Vagina (tissue), 2 donors: ENCODE measurements around the gene TCTN3. TPM values are rescaled to one million over a fixed set of nuclear protein-coding genes. Genes with fewer than 3 reads are reported as not detected.
"Not testable (repeated sequence)": the region's sequence is repeated elsewhere in the genome, so short reads cannot be mapped to it uniquely, and the experiment has no call there.

Experiments used
- DNase-seq, 2 donors: peaks; one replicate each; pipeline ENCODE4 v3.0.0-alpha.2; 2017; ENCODE audit errors: extremely low spot score in 2 of 2
- H3K27ac ChIP-seq: fragments of 200-600 bp; sonication (generic); one replicate; pipeline ENCODE4 v1.5.1; 2019
- H3K27me3 ChIP-seq: fragments of 200-600 bp; sonication (generic); one replicate; pipeline ENCODE4 v1.5.1; 2019
- H3K36me3 ChIP-seq, 2 donors: fragments of 200-600 bp; sonication (generic); one replicate each; pipeline ENCODE4 v1.5.1; 2017 to 2019
- H3K4me1 ChIP-seq: fragments of 200-600 bp; sonication (generic); one replicate; pipeline ENCODE4 v1.5.1; 2019
- H3K4me3 ChIP-seq, 2 donors: fragments of 200-600 bp; sonication (generic); 1 replicate in 1 of 2; 2 replicates in 1 of 2; pipeline ENCODE4 v1.5.1; 2016 to 2019
- H3K9me3 ChIP-seq: fragments of 200-600 bp; sonication (generic); one replicate; pipeline ENCODE4 v1.5.1; 2019
- POLR2A ChIP-seq, 2 donors: fragments of 450-650 bp; IDR thresholded peaks; one replicate each; pipeline ENCODE4 v1.6.1; 2017; ENCODE audit warnings: antibody characterized with exemption in 2 of 2, mild to moderate bottlenecking in 2 of 2, moderate library complexity in 2 of 2
- POLR2AphosphoS5 ChIP-seq, 2 donors: sonication (generic); formaldehyde crosslinking; IDR thresholded peaks; one replicate each; pipeline ENCODE4 v1.9.0; 2017; ENCODE audit warnings: antibody characterized with exemption in 2 of 2, mild to moderate bottlenecking in 2 of 2, low read depth in 1 of 2; ENCODE audit not compliant: insufficient read depth in 1 of 2
- intact Hi-C: fragments of 100-400 bp; cut with DNase I; formaldehyde crosslinking; loops from one replicate; pipeline ENCODE4 v1.15.1; 2023
- total RNA-seq: library from RNA; depleted of rRNA; stranded (reverse); fragments of >200 nt; gene quantifications from one replicate; pipeline ENCODE4 v1.2.3, GENCODE V29; 2016
- TF ChIP-seq, protein P1 (sequence below), 3 experiments: fragments of 450-650 bp in 2 of 3; fragments of 200-600 bp in 1 of 3; sonication (generic) in 1 of 3; IDR thresholded peaks; one replicate each; pipeline ENCODE4 v1.5.1; 2017 to 2019; ENCODE audit warnings: antibody characterized with exemption in 3 of 3, mild to moderate bottlenecking in 2 of 3, moderate library complexity in 2 of 3

Gene TCTN3
- total RNA-seq, 1 donor from 2014 or later, result 15.2 TPM

DNA sequence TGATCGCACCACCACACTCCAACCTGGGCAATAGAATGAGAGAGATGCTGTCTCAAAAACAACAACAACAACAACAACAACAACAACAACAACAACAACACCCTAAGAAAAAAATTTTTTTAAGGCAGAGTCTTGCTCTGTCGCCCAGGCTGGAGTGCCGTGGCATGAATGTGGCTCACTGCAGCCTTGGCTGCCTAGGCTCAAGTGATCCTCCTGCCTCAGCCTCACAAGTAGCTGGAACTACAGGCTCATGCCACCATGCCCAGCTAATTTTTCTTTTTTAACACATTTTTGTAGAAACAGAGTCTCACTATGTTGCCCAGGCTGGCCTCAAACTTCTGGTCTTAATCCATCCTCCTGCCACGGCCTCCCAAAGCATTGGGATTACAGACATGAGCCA lies 55.8 kb downstream of the TCTN3 start:
- intact Hi-C loops, result no loop called here
- DNase-seq, result no peak
- Histone ChIP-seq H3K27me3 (no peaks in the 10 kb centered on the region), H3K27ac (no peak overlapping the region), H3K36me3 (peaks cover 0 to 68% of the 10 kb centered on the region in 2 donors), H3K4me3 (no peak overlapping the region), H3K4me1 (no peaks in the 10 kb centered on the region), H3K9me3 (no peaks in the 10 kb centered on the region)
- no peak for TF ChIP-seq POLR2AphosphoS5 (IDR thresholded peaks at IDR 0.05; ENCODE audit: insufficient read depth in 1 of 2, low read depth in 1 of 2)

DNA sequence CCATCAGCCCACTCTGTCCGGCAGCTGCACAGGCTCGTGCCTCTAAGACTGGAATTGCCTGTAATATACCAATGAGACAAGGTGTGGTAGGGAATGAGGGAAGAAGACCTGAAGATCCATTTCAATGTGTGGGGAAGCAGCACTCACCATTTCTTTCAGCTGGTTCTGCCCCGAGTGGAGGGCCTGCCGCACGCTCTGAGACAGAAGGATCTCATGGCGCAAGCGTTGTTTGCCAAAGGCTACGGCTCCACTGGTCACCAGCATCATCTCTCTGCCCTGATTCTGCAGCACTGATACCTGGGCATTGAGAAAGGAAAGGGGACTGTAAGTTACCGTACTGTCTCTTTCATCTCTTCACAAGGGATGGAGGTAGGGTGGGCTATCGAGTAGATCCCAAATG lies 56.6 kb downstream of the TCTN3 start:
- no peak overlapping the region for H3K4me3 ChIP-seq
- H3K27ac ChIP-seq, result no peak overlapping the region
- no peaks in the 10 kb centered on the region for H3K27me3 ChIP-seq
- no peaks in the 10 kb centered on the region for H3K4me1 ChIP-seq
- intact Hi-C loops, result no loop called here
- peaks cover 0 to 68% of the 10 kb centered on the region in 2 donors for H3K36me3 ChIP-seq
- TF ChIP-seq, protein P1, sequence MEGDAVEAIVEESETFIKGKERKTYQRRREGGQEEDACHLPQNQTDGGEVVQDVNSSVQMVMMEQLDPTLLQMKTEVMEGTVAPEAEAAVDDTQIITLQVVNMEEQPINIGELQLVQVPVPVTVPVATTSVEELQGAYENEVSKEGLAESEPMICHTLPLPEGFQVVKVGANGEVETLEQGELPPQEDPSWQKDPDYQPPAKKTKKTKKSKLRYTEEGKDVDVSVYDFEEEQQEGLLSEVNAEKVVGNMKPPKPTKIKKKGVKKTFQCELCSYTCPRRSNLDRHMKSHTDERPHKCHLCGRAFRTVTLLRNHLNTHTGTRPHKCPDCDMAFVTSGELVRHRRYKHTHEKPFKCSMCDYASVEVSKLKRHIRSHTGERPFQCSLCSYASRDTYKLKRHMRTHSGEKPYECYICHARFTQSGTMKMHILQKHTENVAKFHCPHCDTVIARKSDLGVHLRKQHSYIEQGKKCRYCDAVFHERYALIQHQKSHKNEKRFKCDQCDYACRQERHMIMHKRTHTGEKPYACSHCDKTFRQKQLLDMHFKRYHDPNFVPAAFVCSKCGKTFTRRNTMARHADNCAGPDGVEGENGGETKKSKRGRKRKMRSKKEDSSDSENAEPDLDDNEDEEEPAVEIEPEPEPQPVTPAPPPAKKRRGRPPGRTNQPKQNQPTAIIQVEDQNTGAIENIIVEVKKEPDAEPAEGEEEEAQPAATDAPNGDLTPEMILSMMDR (IDR thresholded peaks at IDR 0.05), result no peak
- no peak for TF ChIP-seq POLR2AphosphoS5 (IDR thresholded peaks at IDR 0.05; ENCODE audit: insufficient read depth in 1 of 2, low read depth in 1 of 2)
- TF ChIP-seq POLR2A (IDR thresholded peaks at IDR 0.05), result no peak
- no peaks in the 10 kb centered on the region for H3K9me3 ChIP-seq
- no peak for DNase-seq

DNA sequence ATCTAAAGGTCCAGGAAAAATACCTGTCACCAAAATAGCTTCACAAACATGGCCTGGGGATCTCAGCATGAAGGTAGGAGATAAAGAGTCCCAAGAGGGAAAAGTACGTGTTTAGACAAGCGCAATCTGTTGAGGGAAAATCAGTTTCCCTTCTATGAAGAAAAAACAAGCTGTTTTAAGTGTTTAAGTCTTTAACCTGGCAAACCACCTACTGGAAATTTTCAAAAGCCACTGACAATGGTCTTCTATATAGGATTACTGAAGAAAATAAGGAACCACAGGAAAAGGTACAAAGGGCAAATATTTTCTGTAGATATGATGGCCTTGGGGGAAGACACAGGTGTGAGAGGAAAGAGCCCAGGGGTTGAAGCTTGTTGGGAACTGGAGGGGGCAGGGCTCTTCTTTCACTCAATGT lies 58.4 kb downstream of the TCTN3 start:
- Histone ChIP-seq H3K4me1 (no peaks in the 10 kb centered on the region), H3K27ac (no peak overlapping the region), H3K36me3 (peaks cover 0 to 58% of the 10 kb centered on the region in 2 donors), H3K27me3 (no peaks in the 10 kb centered on the region), H3K9me3 (no peaks in the 10 kb centered on the region), H3K4me3 (no peak overlapping the region)
- no peak for DNase-seq
- TF ChIP-seq POLR2A (IDR thresholded peaks at IDR 0.05), result no peak
- no peak for TF ChIP-seq POLR2AphosphoS5 (IDR thresholded peaks at IDR 0.05; ENCODE audit: insufficient read depth in 1 of 2, low read depth in 1 of 2)
- TF ChIP-seq, protein P1 (IDR thresholded peaks at IDR 0.05), result no peak
- intact Hi-C loops, result no loop called here

DNA sequence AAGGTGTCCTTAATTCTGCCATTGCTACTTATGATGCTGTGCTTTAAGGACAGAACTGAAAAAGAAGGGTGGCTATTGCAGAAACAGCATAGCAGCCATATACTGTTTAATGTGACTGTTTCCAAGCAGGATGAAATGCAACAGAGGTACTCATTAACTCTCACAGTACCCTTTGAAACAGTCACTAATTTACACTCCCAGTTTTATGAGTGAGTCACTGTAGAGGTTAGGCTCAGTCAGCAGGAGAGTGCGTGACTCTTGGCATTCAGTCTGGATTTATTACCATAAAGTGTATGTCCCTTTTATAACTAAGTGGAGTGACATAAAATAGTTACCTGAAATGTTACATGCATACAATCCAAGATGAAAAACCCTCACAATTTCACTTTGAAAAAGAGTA lies 64.9 kb downstream of the TCTN3 start:
- H3K36me3 ChIP-seq, result peaks cover 0 to 70% of the 10 kb centered on the region in 2 donors

DNA sequence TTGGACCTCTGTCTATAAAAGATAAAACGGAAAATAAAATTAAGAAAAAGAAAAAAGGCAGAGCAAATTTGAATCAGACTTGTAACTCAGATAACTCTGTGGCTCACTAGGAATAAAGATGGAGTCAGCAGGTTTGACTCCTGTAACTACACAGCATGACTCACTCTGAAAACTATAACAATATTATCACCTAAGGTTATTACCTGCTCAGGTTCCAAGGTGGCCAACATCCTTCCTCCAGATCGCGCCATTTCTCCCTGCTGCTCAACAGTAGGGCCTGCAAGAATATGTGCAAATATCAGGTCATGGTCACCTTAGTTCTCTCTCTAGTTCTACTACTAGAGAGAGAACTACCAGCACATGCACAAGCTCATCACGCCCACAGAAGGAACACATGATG lies 67.2 kb downstream of the TCTN3 start:
- H3K36me3 ChIP-seq, result peaks cover 0 to 61% of the 10 kb centered on the region in 2 donors
- H3K9me3 ChIP-seq, result no peaks in the 10 kb centered on the region
- intact Hi-C loops, result no loop called here
- no peaks in the 10 kb centered on the region for H3K4me1 ChIP-seq
- TF ChIP-seq, protein P1 (IDR thresholded peaks at IDR 0.05), result no peak
- no peaks in the 10 kb centered on the region for H3K27me3 ChIP-seq
- no peak overlapping the region for H3K27ac ChIP-seq
- H3K4me3 ChIP-seq, result no peak overlapping the region
- no peak for DNase-seq

More for the DNA sequence above, 64.9 kb downstream of the TCTN3 start:
- Histone ChIP-seq H3K4me3 (no peak overlapping the region), H3K27me3 (no peaks in the 10 kb centered on the region), H3K4me1 (no peaks in the 10 kb centered on the region), H3K9me3 (no peaks in the 10 kb centered on the region), H3K27ac (no peak overlapping the region)
- DNase-seq, result no peak
- no peak for TF ChIP-seq POLR2AphosphoS5 (IDR thresholded peaks at IDR 0.05; ENCODE audit: insufficient read depth in 1 of 2, low read depth in 1 of 2)
- TF ChIP-seq, protein P1 (IDR thresholded peaks at IDR 0.05), result no peak
- no peak for TF ChIP-seq POLR2A (IDR thresholded peaks at IDR 0.05)
- intact Hi-C loops, result no loop called here

DNA sequence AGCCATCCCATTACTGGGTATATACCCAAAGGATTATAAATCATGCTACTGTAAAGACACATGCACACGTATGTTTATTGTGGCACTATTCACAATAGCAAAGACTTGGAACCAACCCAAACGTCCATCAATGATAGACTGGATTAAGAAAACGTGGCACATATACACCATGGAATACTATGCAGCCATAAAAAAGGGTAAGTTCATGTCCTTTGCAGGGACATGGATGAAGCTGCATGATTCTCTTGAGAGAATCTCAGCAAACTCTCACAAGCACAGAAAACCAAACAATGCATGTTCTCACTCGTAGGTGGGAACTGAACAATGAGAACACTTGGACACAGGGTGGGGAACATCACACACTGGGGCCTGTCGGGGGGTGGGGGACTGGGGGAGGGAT lies 73.3 kb downstream of the TCTN3 start:
- peaks cover 0 to 73% of the 10 kb centered on the region in 2 donors for H3K36me3 ChIP-seq
- DNase-seq, result not testable (repeated sequence)

More for the DNA sequence above, 73.3 kb downstream of the TCTN3 start:
- intact Hi-C loops, H3K4me1 ChIP-seq, H3K4me3 ChIP-seq, H3K27me3 ChIP-seq, H3K9me3 ChIP-seq, H3K27ac ChIP-seq: not testable (repeated sequence)
